Erythroblast (primary cell): ENCODE data around the gene MPZL1.

Experiments used
- GATA1 ChIP-seq: IDR thresholded peaks from 2 replicates; pipeline ENCODE4 v1.6.1; 2011; ENCODE audit warnings: low read depth, mild to moderate bottlenecking, control low read depth, low read length, moderate library complexity
- POLR2A ChIP-seq: IDR thresholded peaks from 2 replicates; pipeline ENCODE4 v1.6.1; 2011; ENCODE audit warnings: mild to moderate bottlenecking, low read length

- TF ChIP-seq POLR2A (no peak), GATA1 (no peak)
Observed at GRCh38 chr1:167746988-167747655, 25.3 kb downstream of the MPZL1 start.
